Measurements from ENCODE around the gene C6orf132. TPM values are rescaled to one million over a fixed set of nuclear protein-coding genes. Genes with fewer than 3 reads are reported as not detected.

The C6orf132 gene
- total RNA-seq, 1 donor from 2014 or later = 5.3 TPM

DNA sequence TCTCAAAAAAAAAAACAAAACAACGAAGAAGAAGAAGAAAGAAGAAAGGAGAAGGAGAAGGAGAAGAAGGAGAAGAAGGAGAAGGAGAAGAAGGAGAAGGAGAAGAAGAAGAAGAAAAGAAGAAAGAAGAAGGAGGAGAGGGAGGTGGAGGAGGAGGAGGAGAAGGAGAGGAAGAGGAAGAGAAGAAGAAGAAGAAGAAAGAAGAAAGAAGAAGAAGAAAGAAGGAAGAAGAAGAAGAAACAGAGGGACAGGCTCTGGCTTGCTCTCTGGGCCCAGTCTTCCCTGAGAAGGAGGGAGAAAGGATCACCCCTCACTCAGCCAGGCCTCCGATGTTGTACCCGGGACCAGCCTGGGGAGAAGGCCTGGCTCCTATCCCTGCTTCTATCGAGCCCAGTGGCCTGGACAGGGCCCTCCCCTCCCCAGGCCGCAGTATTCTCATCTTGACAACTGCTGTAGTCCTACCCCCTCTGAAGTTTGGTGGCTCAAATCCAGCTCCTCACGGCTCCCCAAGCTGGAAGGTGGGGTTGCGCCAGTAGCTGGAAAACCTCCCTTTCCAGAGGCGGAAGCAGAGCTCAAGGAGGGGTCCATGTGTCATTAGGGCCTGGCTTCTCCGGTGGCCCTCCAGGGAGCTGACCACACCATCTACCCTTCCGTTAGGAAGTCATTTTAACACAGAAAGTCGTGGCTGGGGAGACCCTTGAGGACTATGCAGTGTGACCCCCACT is 18.9 kb downstream of the C6orf132 start:
- peaks cover 2% of the 10 kb centered on the region for H3K36me3 Mint-ChIP-seq (ENCODE audit: low read depth, unreplicated experiment)
- Histone ChIP-seq H2AFZ (ENCODE audit: low read depth, low read length) (no peak overlapping the region), H3K9ac (ENCODE audit: low read length) (no peak overlapping the region), H3K27ac (ENCODE audit: low read depth, low read length) (no peak overlapping the region), H3K4me1 (ENCODE audit: insufficient read depth, low read length) (no peaks in the 10 kb centered on the region), H3K36me3 (ENCODE audit: insufficient read depth, low read length) (no peaks in the 10 kb centered on the region), H3K79me2 (ENCODE audit: insufficient read depth, low read length) (no peaks in the 10 kb centered on the region), H3K27me3 (ENCODE audit: insufficient read depth, low read length) (no peaks in the 10 kb centered on the region), H4K20me1 (ENCODE audit: insufficient read depth, low read length) (no peaks in the 10 kb centered on the region), H3K4me3 (ENCODE audit: insufficient read depth, low read depth, low read length) (no peak overlapping the region), H3K9me3 (ENCODE audit: insufficient read depth, low read depth, low read length) (no peaks in the 10 kb centered on the region), H3K4me2 (ENCODE audit: low read length) (no peak overlapping the region)
- DNase-seq (ENCODE audit: low read depth) (no peak), FAIRE-seq (no peak)
- peak overlapping the region; percentile 7 for H3K27ac Mint-ChIP-seq (ENCODE audit: unreplicated experiment)
- H3K4me1 Mint-ChIP-seq (ENCODE audit: low read depth, unreplicated experiment) = peaks cover 2% of the 10 kb centered on the region
- TF ChIP-seq EZH2 (IDR thresholded peaks at IDR 0.05; ENCODE audit: insufficient read depth, low read length) = no peak
- TF ChIP-seq, protein P1, sequence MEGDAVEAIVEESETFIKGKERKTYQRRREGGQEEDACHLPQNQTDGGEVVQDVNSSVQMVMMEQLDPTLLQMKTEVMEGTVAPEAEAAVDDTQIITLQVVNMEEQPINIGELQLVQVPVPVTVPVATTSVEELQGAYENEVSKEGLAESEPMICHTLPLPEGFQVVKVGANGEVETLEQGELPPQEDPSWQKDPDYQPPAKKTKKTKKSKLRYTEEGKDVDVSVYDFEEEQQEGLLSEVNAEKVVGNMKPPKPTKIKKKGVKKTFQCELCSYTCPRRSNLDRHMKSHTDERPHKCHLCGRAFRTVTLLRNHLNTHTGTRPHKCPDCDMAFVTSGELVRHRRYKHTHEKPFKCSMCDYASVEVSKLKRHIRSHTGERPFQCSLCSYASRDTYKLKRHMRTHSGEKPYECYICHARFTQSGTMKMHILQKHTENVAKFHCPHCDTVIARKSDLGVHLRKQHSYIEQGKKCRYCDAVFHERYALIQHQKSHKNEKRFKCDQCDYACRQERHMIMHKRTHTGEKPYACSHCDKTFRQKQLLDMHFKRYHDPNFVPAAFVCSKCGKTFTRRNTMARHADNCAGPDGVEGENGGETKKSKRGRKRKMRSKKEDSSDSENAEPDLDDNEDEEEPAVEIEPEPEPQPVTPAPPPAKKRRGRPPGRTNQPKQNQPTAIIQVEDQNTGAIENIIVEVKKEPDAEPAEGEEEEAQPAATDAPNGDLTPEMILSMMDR (IDR thresholded peaks at IDR 0.05; ENCODE audit: insufficient read depth, low read depth, low read length) = no peak
- H3K4me3 Mint-ChIP-seq (ENCODE audit: unreplicated experiment) = no peak overlapping the region
- no peaks in the 10 kb centered on the region for H3K9me3 Mint-ChIP-seq (ENCODE audit: unreplicated experiment)
- H3K27me3 Mint-ChIP-seq (ENCODE audit: low read depth, unreplicated experiment) = no peaks in the 10 kb centered on the region

- Histone ChIP-seq H3K27ac (ENCODE audit: low read depth, low read length) (no peak overlapping the region), H2AFZ (ENCODE audit: low read depth, low read length) (no peak overlapping the region), H3K79me2 (ENCODE audit: insufficient read depth, low read length) (no peaks in the 10 kb centered on the region), H4K20me1 (ENCODE audit: insufficient read depth, low read length) (no peaks in the 10 kb centered on the region), H3K4me2 (ENCODE audit: low read length) (no peak overlapping the region), H3K4me3 (ENCODE audit: insufficient read depth, low read depth, low read length) (no peak overlapping the region), H3K4me1 (ENCODE audit: insufficient read depth, low read length) (no peaks in the 10 kb centered on the region), H3K27me3 (ENCODE audit: insufficient read depth, low read length) (no peaks in the 10 kb centered on the region), H3K9me3 (ENCODE audit: insufficient read depth, low read depth, low read length) (no peaks in the 10 kb centered on the region), H3K36me3 (ENCODE audit: insufficient read depth, low read length) (no peaks in the 10 kb centered on the region), H3K9ac (ENCODE audit: low read length) (no peak overlapping the region)
- Mint-ChIP-seq H3K27me3 (ENCODE audit: low read depth, unreplicated experiment) (no peaks in the 10 kb centered on the region), H3K9me3 (ENCODE audit: unreplicated experiment) (no peaks in the 10 kb centered on the region), H3K36me3 (ENCODE audit: low read depth, unreplicated experiment) (peaks cover 2% of the 10 kb centered on the region), H3K27ac (ENCODE audit: unreplicated experiment) (no peak overlapping the region), H3K4me3 (ENCODE audit: unreplicated experiment) (no peak overlapping the region), H3K4me1 (ENCODE audit: low read depth, unreplicated experiment) (peaks cover 2% of the 10 kb centered on the region)
- no peak for FAIRE-seq
- DNase-seq (ENCODE audit: low read depth) = no peak
- TF ChIP-seq, protein P1 (IDR thresholded peaks at IDR 0.05; ENCODE audit: insufficient read depth, low read depth, low read length) = no peak
- no peak for TF ChIP-seq EZH2 (IDR thresholded peaks at IDR 0.05; ENCODE audit: insufficient read depth, low read length)
Measured at GRCh38 chr6:42120895-42121865, 21.2 kb downstream of the C6orf132 start.

Data from astrocyte (in vitro differentiated cells and primary cell).